ENCODE results near the gene ZNF431. TPM values are rescaled to one million over a fixed set of nuclear protein-coding genes. Genes with fewer than 3 reads are reported as not detected.

Gene ZNF431
- total RNA-seq, 1 donor from 2014 or later = 11.3 TPM

- no peak overlapping the region for H3K4me3 Mint-ChIP-seq (ENCODE audit: unreplicated experiment)
- peaks cover 14% of the 10 kb centered on the region for H3K4me1 Mint-ChIP-seq (ENCODE audit: unreplicated experiment)
- H3K36me3 Mint-ChIP-seq (ENCODE audit: unreplicated experiment) = peaks cover 45% of the 10 kb centered on the region
- H3K27me3 Mint-ChIP-seq (ENCODE audit: unreplicated experiment) = no peaks in the 10 kb centered on the region
- peaks cover 3% of the 10 kb centered on the region for H3K9me3 Mint-ChIP-seq (ENCODE audit: unreplicated experiment)
- no peak for DNase-seq (ENCODE audit: extremely low spot score, unreplicated experiment)
- no peak overlapping the region for H3K27ac Mint-ChIP-seq (ENCODE audit: unreplicated experiment)
- no peak for TF ChIP-seq CTCF (IDR thresholded peaks at IDR 0.05)
These were observed 2.0 kb downstream of the ZNF431 start for GRCh38 chr19:21143854-21144253.

GRCh38 chr19:21147540-21147939 is 5.7 kb downstream of the ZNF431 start:
- peaks cover 74% of the 10 kb centered on the region for H3K36me3 Mint-ChIP-seq (ENCODE audit: unreplicated experiment)
- DNase-seq (ENCODE audit: extremely low spot score, unreplicated experiment) = no peak
- H3K27ac Mint-ChIP-seq (ENCODE audit: unreplicated experiment) = no peak overlapping the region
- no peak for TF ChIP-seq CTCF (IDR thresholded peaks at IDR 0.05)
- peaks cover 3% of the 10 kb centered on the region for H3K9me3 Mint-ChIP-seq (ENCODE audit: unreplicated experiment)
- H3K4me3 Mint-ChIP-seq (ENCODE audit: unreplicated experiment) = no peak overlapping the region
- H3K27me3 Mint-ChIP-seq (ENCODE audit: unreplicated experiment) = no peaks in the 10 kb centered on the region
- H3K4me1 Mint-ChIP-seq (ENCODE audit: unreplicated experiment) = peaks cover 9% of the 10 kb centered on the region

- H3K4me3 Mint-ChIP-seq (ENCODE audit: unreplicated experiment) = no peak overlapping the region
- H3K27ac Mint-ChIP-seq (ENCODE audit: unreplicated experiment) = no peak overlapping the region
- H3K9me3 Mint-ChIP-seq (ENCODE audit: unreplicated experiment) = peaks cover 3% of the 10 kb centered on the region
- peaks cover 74% of the 10 kb centered on the region for H3K36me3 Mint-ChIP-seq (ENCODE audit: unreplicated experiment)
- no peaks in the 10 kb centered on the region for H3K4me1 Mint-ChIP-seq (ENCODE audit: unreplicated experiment)
- no peak for TF ChIP-seq CTCF (IDR thresholded peaks at IDR 0.05)
- no peak for DNase-seq (ENCODE audit: extremely low spot score, unreplicated experiment)
- H3K27me3 Mint-ChIP-seq (ENCODE audit: unreplicated experiment) = no peaks in the 10 kb centered on the region
These were observed 6.8 kb downstream of the ZNF431 start for GRCh38 chr19:21148681-21149080.

- peak; percentile 62 for DNase-seq (ENCODE audit: extremely low spot score, unreplicated experiment)
- Mint-ChIP-seq H3K4me1 (ENCODE audit: unreplicated experiment) (no peaks in the 10 kb centered on the region), H3K4me3 (ENCODE audit: unreplicated experiment) (no peak overlapping the region), H3K9me3 (ENCODE audit: unreplicated experiment) (peaks cover 3% of the 10 kb centered on the region), H3K27ac (ENCODE audit: unreplicated experiment) (no peak overlapping the region), H3K27me3 (ENCODE audit: unreplicated experiment) (no peaks in the 10 kb centered on the region), H3K36me3 (ENCODE audit: unreplicated experiment) (peaks cover 69% of the 10 kb centered on the region)
- no peak for TF ChIP-seq CTCF (IDR thresholded peaks at IDR 0.05)
These were observed 8.0 kb downstream of the ZNF431 start for GRCh38 chr19:21149877-21150276.

- H3K4me3 Mint-ChIP-seq (ENCODE audit: unreplicated experiment) = no peak overlapping the region
- peaks cover 3% of the 10 kb centered on the region for H3K9me3 Mint-ChIP-seq (ENCODE audit: unreplicated experiment)
- no peak for TF ChIP-seq CTCF (IDR thresholded peaks at IDR 0.05)
- no peaks in the 10 kb centered on the region for H3K27me3 Mint-ChIP-seq (ENCODE audit: unreplicated experiment)
- no peak for DNase-seq (ENCODE audit: extremely low spot score, unreplicated experiment)
- H3K36me3 Mint-ChIP-seq (ENCODE audit: unreplicated experiment) = peaks cover 67% of the 10 kb centered on the region
- H3K27ac Mint-ChIP-seq (ENCODE audit: unreplicated experiment) = no peak overlapping the region
- peaks cover 2% of the 10 kb centered on the region for H3K4me1 Mint-ChIP-seq (ENCODE audit: unreplicated experiment)
These were observed 9.6 kb downstream of the ZNF431 start for GRCh38 chr19:21151460-21151859.

Data from osteocyte (in vitro differentiated cells).